Stimulated activated naive CD4-positive, alpha-beta T cell treated with Interleukin-2 at 50 U/mL for 16 hours (primary cell): ENCODE data around the gene PINK1.
A peak's percentile ranks its signal among the peaks of the same experiment; 100 is the strongest.

Experiments
- DNase-seq: peaks from one replicate; lab custom pipeline; 2025; lab: John Stamatoyannopoulos, UW

PINK1 gene

DNA sequence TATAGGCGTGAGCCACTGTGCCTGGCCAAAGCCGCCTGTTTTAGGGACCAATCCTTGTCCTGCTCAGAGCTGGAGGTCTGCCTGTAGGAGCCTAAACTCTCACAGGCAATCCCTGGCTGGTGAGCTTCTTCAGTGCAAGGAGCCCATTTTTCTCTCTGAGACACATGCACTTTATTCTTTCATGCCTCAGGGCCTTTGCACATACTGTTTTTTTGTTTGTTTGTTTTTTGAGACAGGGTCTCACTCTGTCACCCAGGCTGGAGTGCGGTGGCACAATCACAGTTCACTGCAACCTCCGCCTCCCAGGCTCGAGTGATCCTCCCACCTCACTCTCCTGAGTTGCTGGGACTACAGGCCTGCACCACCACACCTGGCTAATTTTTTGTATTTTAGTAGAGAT is 21.6 kb upstream of the PINK1 start:
- no peak for DNase-seq

DNA sequence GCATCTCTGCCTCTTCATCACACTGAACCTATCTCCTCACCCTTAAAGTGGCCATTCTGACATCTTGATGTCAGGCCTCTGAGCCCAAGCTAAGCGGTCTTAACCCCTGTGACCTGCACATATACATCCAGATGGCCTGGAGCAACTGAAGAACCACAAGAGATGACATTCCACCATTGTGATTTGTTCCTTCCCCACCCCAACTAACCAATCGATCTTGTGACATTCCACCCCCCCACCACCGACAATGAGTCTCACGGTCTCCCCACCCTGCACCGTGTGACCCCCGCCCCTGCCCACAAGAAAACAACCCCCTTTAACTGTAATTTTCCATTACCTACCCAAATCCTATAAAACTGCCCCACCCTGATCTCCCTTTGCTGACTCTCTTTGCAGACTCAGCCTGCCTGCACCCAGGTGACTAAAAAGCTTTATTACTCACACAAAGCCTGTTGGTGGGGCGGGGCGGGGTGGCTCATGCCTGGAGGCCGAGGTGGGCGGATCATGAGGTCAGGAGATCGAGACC is 21.0 kb upstream of the PINK1 start:
- DNase-seq: no peak

DNA sequence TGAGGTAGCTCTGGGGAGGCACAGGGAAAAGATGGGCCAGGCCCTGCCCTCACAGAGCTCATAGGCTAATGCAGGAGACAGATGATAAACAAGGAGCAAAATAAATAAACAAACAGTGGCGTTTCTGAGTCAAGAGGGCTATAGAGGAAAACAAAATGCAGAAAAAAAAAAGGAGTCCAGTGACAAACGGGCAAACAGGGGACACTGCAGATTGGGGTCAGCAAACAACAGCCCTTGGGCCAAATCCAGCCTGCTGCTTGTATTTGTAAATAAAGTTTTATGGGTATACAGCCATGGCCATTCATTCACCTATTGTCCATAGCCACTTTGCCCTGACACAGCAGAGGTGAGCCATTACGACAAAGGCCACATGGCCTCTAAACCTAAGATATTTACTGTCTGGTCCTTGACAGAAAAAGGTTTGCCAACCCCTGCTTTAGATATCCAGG is 19.1 kb upstream of the PINK1 start:
- DNase-seq: no peak

DNA sequence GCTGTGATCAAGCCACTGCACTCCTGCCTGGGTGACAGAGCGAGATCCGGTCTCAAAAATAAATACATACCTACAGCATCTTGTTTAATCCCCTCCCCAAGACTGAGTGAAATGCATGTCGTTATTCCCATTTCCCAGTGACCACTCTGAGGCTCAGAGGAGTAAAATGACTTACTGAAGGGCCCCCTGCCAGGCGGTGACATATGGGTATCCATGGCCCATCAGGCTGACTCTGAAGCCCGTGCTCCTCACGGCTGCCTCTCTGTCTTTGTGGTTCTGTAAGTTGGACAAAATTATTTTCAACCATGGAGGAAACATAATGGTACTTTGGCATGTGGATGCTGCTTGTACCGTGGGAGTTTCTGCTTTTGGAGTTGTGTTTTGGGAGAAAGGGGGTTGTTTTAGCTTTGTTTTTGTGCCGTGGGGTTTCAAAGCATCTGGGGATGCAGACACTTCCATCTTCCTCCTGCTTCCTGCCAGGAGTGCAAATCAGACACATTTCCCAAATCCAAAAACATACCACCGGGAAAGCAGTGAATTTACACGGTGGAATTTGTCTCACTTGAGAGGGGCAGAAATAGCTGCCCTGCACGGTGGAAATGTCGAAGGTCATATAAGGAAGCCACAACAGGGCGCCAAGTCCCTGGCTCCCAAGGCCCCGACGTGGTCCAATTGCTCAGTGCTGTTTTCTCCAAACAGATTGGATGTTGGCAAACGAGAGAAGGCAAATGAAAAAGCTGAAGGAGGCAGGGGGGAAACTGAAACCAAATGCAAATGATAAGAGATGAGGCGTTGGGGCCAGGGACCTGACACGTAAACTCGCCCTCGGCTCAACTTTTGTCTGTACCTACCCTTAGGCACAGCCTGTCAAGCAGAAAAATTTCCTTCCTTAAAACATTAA is 17.1 kb upstream of the PINK1 start:
- DNase-seq: no peak

DNA sequence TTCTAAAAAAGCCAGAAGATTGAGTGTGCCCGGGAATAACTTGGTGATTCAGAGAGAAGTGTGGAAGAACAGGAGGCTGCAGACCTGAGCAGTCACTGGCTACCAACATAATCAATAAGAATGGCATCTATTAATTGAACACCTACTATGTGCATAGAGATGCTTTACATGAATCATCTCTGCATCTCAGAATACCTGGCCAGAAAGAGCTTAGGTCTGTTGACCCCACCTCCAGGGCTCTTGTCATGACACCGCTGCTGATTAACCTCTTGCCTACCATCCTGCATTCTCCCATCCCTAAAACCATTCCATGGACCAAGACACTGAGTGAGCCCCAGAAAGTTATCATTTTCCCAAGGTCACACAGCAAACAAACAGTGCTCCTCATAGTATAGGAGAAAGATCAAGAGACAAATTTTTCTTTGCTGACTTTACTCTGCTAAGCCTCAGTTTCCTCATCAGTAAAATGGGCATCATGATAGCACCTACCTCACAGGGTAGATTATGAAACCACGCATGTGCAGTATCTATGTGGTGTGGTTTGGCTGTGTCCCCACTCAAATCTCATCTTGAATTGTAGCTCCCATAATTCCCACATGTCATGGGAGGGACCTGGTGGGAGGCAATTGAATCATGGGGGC is 16.3 kb upstream of the PINK1 start:
- no peak for DNase-seq

DNA sequence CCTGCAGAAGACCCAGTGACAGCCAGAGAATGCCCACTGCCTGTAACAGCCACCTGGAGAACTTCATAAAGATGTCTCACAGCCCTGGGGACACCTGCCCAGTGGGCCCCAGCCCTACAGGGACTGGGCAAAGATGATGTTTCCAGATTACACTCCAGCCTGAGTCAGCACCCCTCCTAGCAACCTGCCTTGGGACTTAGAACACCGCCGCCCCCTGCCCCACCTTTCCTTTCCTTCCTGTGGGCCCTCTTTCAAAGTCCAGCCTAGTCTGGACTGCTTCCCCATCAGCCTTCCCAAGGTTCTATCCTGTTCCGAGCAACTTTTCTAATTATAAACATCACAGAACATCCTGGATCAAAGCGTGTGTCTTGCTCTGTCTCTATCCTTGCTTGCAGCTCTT is 14.7 kb upstream of the PINK1 start:
- no peak for DNase-seq

DNA sequence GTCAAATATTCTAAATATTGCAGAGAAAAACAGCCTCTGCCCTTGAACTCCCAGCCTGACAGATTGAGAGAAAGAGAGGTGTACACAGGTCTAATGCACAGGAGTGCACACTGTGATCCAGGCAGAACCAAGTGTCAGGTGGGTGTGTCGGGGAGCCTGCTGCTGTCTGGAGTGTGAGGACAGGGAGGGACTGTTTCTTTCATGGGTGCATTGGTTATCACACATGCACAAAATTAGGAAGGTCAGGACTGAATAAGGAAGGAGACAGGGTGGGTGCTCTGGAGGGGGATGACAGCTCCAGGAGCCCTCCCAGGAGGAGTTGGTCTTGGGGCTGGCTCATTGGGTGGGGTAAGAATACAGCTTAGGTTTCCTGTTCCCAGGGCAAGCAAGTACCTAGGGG is 13.3 kb upstream of the PINK1 start:
- DNase-seq: no peak

DNA sequence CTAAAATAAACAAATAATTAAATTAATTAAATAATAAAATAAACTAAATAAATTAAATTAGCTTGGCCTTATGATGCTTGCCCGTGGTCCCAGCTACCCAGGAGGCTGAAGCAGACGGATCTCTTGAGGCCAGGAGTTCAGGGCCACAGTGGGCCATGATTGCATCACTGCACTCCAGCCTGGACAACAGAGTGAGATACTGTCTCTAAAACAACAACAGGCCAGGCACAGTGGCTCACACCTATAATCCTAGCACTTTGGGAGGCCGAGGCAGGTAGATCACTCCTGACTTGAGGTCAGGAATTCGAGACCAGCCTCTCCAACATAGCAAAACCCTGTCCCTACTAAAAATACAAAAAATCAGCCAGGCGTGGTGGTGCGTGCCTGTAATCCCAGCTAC is 12.2 kb upstream of the PINK1 start:
- no peak for DNase-seq

DNA sequence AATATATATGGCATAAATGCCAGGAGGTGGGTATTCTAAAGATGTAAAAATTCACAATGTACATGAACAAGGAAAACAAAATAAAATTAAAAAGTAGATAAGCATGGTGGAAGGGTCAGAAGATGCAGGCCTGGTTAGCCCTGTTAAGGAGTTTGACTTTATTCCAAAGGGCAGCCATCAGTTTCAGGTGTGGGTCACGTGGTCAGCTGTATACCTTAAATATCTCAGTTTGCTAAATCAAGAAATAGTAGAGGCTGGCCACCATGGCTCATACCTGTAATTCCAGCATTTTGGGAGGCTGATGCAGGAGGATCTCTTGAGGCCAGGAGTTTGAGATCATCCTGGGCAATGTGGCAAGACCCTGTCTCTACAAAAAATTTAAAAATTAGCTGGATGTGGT is 8.5 kb upstream of the PINK1 start:
- DNase-seq: no peak

DNA sequence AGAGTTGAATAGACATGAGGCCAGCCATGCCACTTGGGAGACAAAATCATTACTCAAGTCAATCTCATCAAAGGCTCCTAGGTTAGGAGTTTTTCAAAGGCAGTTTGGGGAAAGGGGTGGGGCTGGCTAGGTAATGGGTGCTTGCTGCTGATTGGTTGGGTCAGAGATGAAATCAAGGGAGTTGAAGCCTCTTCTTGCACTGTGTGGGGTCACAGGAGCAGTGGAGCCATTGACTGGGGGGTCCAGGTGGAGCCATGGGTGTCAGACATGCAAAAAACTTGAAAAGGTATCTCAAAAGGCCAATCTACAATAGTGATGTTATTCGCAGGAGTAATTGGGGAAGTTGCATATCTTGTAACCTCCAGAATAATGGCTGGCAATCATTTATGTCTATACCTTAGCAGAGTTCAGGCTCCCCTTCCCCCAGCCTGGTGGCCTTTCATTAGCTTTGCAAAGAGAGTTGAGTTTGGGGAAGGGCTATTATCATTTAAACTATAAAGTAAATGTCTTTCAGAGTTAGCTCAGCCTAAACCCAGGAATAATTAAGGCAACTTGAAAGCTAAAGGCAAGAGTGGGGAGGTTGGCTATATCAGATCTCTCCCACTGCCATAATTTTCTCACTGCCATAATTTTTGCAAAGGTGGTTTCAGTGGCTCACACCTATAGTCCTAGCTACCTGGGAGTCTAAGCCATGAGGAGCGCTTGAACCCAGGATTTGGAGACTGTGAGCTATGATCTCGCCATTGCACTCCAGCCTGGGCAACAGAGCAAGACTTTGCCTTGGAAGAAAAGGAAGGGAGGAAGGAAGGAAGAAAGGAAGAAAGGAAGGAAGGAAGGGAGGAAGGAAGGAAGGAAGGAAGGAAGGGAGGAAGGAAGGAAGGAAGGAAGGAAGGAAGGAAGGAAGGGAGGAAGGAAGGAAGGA is 7.8 kb upstream of the PINK1 start:
- DNase-seq: no peak

DNA sequence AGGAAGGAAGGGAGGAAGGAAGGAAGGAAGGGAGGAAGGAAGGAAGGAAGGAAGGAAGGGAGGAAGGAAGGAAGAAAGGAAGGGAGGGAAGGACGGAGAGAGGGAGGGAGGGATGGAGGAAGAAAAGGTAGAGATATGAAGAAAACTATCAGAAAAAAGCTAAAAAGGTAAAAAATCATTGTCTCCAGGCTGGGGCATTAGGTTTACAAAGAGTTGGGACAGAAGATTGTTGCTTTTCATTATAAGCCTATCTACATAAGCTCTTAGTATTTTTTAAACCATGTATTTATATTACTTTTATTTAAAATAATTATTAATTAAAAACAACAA is 7.2 kb upstream of the PINK1 start:
- DNase-seq: no peak

DNA sequence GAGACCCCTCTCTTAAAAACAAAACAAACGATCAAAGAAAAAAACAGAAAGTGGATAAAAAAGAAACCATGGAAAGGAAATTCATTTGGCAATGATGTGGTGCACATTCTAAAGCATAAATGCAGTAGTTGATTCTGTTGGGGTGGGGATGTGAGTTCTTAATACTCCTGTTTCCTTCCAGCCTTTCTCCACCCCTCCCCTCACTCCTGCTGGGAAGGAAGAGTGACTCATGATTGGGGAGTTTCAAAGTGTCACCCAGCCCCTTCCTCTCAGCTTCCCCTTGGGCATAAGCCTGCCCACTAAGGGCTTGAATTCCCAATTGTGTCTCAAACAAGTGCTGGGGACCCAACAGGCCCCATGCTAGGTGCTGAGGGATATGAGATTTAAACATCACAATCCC is 6.7 kb upstream of the PINK1 start:
- DNase-seq: no peak

DNA sequence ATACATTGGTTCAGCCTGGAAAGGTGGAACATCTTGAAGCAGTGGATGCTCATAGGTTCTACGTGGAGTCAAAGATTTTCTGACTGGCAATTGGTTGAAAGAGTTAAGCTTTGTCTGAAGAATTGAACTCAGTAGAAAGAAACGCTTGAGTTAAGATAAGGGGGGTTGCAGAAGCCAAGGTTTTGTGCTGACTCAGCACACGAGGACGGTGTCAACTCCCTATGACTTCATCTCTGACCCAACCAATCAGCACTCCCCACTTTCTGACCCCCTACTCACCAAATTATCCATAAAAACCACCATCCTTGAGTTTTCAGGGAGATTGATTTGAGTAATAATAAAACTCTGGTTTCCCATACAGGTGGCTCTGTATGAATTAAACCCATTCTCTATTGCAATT is 2.5 kb upstream of the PINK1 start:
- no peak for DNase-seq

DNA sequence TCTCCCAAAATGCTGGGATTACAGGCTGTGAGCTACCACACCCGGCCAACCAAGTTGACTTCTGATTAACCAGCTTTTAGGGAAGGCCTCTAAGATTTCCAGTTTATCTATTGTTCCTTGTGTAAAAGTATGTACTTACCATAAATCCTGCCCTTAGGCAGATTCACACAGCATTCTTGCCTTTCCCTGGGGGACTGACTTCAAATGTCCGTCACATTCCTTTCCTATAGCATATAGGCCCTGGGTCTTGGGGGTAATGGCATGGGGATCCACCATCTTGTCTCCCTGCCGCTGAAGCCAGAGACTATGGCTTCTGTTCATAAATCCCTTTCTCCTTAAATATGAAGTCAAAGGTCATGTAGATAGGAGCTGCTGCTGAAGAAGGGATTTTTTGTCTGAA is 872 bp upstream of the PINK1 start:
- DNase-seq: no peak

DNA sequence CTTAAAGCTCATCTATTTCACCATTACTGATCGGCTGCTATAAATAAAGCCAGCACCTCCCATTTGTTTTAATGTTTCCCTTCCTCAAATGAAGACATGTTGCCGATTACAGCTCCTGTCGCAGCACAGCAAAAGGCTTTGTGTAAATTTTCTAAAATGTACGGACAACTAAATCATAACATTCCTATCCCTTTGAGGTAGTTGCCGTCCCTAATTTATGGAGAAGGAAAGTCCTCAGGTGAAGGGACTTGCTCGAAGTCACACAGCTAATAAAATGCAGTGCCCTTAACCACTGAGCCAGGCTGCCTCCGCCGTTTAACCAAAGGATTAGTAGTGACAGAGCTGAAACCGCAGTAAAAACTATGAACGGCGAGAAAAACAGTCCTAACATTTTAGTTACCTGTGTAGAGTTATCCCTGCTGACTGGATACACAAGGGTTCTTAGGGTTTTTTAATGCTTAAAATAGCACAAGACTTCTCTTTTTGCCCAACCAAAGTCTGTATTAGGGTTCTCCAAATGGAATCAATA is 871 bp downstream of the PINK1 start:
- no peak for DNase-seq

DNA sequence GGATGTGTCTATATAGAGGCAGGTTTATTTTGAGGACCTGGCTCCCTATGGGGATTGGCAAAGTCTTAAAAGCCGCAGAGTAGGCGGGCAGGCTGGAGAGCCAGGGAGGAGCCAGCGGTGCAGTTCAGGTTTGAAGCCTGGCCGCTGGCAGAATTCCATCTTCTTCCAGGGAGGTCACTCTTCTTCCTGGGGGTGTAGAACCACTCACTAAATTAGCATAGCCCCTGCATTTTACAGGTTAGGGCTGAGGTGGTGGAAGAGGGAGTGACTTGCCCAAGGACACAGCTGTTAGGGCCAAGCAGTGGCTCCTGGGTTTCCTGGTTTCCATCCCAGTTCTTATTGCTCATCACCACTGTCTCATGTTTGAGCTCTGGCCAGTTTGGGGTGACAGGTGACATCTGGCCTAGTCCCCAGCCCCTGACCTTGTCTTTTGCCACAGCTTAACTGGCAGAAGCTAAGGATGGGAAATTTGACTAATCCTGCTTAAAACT is 1.4 kb downstream of the PINK1 start:
- DNase-seq: no peak

DNA sequence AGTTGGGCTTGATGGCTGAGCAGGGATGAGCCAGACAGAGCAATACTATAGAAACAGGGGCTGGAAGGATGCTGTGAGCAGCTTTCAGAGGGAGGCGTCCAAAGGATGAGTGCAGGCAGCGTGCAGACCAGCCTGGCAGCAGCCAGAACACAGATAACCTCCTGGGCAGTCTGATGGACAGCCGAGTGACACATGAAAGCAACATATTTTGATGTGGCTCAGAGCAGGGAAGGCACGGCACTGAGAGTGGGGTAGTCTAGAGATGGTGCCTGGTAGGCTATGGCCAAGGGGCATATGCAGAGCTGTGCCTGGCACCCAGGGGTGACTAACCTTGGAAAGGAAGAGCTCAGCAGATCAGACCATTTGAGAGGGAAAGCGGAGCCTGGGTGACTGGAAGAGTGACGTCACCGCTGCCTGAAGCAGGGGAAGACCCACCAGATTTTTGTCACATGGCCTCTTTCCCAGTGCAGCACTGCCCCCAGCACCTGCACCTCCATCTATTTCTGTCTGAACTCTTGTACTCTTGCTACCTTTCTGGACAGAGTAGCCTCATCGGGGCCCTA is 3.6 kb downstream of the PINK1 start:
- DNase-seq: no peak

DNA sequence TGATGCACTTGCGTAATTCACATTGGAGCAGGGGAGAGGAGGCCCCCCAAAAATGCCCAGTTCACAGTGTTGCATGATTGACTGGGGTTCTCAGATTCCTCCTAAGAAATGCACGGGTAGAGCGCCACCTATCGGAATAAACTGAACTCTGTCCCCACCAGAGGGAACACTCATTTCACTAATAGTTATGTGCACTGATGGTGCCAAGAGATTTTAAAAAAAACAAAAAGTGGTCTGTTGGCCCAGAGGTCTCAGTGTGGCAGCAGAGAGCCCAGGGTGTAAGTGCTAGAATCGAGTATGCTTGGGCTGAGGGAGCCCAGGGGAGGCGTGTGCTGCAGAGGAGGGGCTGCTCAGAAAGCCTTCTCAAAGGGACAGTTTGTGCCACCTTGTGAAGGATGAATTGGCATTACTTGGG is 6.9 kb downstream of the PINK1 start:
- DNase-seq: peak; percentile 30

DNA sequence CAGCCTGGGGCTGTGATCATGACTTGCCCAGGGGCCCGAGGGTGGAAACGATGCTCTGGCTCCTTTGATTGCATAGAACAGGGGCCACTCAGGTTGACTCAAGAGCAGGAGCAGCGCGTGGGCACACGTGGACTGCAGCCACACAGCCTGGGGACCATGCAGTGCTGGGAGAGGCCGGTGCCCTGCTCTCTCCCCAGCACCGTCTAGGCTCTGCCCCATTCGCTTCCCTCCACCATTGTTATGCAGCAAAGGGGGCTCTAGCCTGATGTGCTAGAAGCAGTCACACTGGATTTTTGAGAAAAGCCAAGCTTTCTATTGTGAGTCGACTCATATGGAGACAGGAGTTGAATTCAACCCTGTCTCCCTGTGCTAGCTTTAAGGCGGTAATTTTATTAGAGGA is 8.7 kb downstream of the PINK1 start:
- no peak for DNase-seq

DNA sequence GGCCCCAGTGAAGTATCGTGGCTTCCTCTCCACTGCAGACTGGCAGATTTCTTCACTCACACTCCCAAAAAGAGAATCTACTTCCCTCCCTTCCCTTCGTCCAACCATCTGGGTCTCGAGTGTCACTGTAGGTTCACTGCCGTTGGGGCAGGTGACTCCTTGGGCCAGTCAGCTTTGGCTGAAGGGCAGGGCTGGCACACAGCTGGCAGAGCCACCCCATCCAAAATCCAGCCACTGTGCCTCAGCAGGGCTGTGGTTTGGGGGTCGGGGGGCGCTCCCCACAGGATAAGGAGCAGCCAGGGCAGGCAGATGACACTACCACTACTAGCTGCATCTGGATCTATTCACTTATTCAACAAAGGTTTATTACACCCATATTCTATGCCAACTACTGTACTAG is 9.8 kb downstream of the PINK1 start:
- DNase-seq: no peak

DNA sequence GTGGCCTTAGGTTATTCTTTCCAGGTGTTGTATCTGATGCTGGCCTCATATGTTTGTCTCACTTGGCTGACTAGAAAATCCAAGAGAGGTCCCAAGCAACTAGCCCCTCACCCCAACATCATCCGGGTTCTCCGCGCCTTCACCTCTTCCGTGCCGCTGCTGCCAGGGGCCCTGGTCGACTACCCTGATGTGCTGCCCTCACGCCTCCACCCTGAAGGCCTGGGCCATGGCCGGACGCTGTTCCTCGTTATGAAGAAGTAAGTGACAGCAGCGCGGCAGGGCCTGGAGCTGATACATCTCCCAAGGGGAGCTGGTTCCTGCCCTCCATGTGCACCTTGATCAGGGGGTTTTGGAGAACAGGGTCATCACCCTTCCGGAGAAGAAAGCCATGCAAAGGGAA is 11.2 kb downstream of the PINK1 start:
- no peak for DNase-seq

DNA sequence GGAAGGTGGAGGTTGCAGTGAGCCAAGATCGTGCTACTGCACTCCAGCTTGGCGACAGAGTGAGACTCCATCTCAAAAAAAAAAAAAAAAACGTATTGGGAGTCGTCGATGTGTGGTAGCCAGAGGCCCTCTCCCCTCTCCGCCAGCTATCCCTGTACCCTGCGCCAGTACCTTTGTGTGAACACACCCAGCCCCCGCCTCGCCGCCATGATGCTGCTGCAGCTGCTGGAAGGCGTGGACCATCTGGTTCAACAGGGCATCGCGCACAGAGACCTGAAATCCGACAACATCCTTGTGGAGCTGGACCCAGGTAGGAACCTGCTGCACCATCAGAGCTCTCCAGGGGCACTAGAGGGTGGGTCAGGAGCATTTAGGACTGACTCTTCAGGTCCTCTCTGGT is 12.2 kb downstream of the PINK1 start:
- DNase-seq: no peak
